Measurements from ENCODE around the gene KDELR1. TPM values are rescaled to one million over a fixed set of nuclear protein-coding genes. Genes with fewer than 3 reads are reported as not detected.
A peak's percentile ranks its signal among the peaks of the same experiment; 100 is the strongest.

Gene KDELR1
- total and polyA plus RNA-seq, 9 donors, result 57.5 to 162 (median 128) TPM

GRCh38 chr19:48333467-48334384, 57.6 kb downstream of the KDELR1 start:
- no peaks in the 10 kb centered on the region for H3K27me3 ChIP-seq (ENCODE audit: control insufficient read depth, insufficient read depth, low read length)
- 5% methylated on average over 44 of the region's 54 CpGs for WGBS (ENCODE audit: insufficient coverage)
- H3K36me3 ChIP-seq (ENCODE audit: control insufficient read depth, insufficient read depth, low read length), result peaks cover 25% of the 10 kb centered on the region
- peak; percentile 95 for DNase-seq
- peak overlapping the region; percentile 54 for H3K4me3 ChIP-seq (ENCODE audit: low read length)
- peak overlapping the region; percentile 98 for H3K27ac ChIP-seq (ENCODE audit: low read length)
- H3K4me1 ChIP-seq (ENCODE audit: control insufficient read depth, insufficient read depth, low read length), result peaks cover 49% of the 10 kb centered on the region
- H3K9me3 ChIP-seq (replicated peaks; ENCODE audit: control insufficient read depth, low read depth, low read length), result no peaks in the 10 kb centered on the region

- H3K4me3 ChIP-seq (ENCODE audit: low read length), result peak overlapping the region; percentile 28
- H3K9me3 ChIP-seq (replicated peaks; ENCODE audit: control insufficient read depth, low read depth, low read length), result no peaks in the 10 kb centered on the region
- 0% methylated on average over 18 of the region's 25 CpGs for WGBS (ENCODE audit: insufficient coverage)
- peak overlapping the region; percentile 98 for H3K27ac ChIP-seq (ENCODE audit: low read length)
- H3K4me1 ChIP-seq (ENCODE audit: control insufficient read depth, insufficient read depth, low read length), result peaks cover 49% of the 10 kb centered on the region
- H3K36me3 ChIP-seq (ENCODE audit: control insufficient read depth, insufficient read depth, low read length), result peaks cover 30% of the 10 kb centered on the region
- DNase-seq, result peak; percentile 99
- no peaks in the 10 kb centered on the region for H3K27me3 ChIP-seq (ENCODE audit: control insufficient read depth, insufficient read depth, low read length)
These were observed 58.5 kb downstream of the KDELR1 start for GRCh38 chr19:48332662-48333466.

Other genes with a start within 250 kb of the KDELR1 start
- 20.4 TPM for gene LIG1, start 221.2 kb downstream of the KDELR1 start, total RNA-seq
- gene LIG1, start 221.2 kb downstream of the KDELR1 start, polyA plus RNA-seq (ENCODE audit: insufficient read depth in 1 of 8, insufficient read length in 8 of 8, low replicate concordance in 1 of 8), result 10 to 100 TPM; 20.2 to 37.4 (median 29.1) TPM
- gene ZSWIM9, start 220.9 kb downstream of the KDELR1 start, total RNA-seq, result 1.0 TPM
- gene ZSWIM9, start 220.9 kb downstream of the KDELR1 start, polyA plus RNA-seq (ENCODE audit: insufficient read depth in 1 of 8, insufficient read length in 8 of 8, low replicate concordance in 1 of 8), result 1 to 10 TPM; 6.2 to 8.7 (median 7.6) TPM
- 33.2 TPM for gene CARD8, start 135.6 kb downstream of the KDELR1 start, total RNA-seq
- 10 to 100 TPM; 29.3 to 42.6 (median 36.0) TPM for gene CARD8, start 135.6 kb downstream of the KDELR1 start, polyA plus RNA-seq (ENCODE audit: insufficient read depth in 1 of 8, insufficient read length in 8 of 8, low replicate concordance in 1 of 8)
- gene ZNF114, start 121.5 kb downstream of the KDELR1 start, total RNA-seq, result 5.2 TPM
- gene ZNF114, start 121.5 kb downstream of the KDELR1 start, polyA plus RNA-seq (ENCODE audit: insufficient read depth in 1 of 8, insufficient read length in 8 of 8, low replicate concordance in 1 of 8), result 1 to 10 TPM; 1.8 to 4.5 (median 3.2) TPM
- gene EMP3, start 66.0 kb downstream of the KDELR1 start, total RNA-seq, result 67.4 TPM
- gene EMP3, start 66.0 kb downstream of the KDELR1 start, polyA plus RNA-seq (ENCODE audit: insufficient read depth in 1 of 8, insufficient read length in 8 of 8, low replicate concordance in 1 of 8), result 100 to 1,000 TPM; 121 to 166 (median 144) TPM
- gene TMEM143, start 27.6 kb downstream of the KDELR1 start, total RNA-seq, result 4.1 TPM
- 10 to 100 TPM in 7 of 8 donors, 1 to 10 TPM in 1; 8.0 to 17.4 (median 15.0) TPM for gene TMEM143, start 27.6 kb downstream of the KDELR1 start, polyA plus RNA-seq (ENCODE audit: insufficient read depth in 1 of 8, insufficient read length in 8 of 8, low replicate concordance in 1 of 8)
- gene SYNGR4, start 27.2 kb downstream of the KDELR1 start, total RNA-seq, result not detected
- gene SYNGR4, start 27.2 kb downstream of the KDELR1 start, polyA plus RNA-seq (ENCODE audit: insufficient read depth in 1 of 8, insufficient read length in 8 of 8, low replicate concordance in 1 of 8), result under 1 TPM in 1 of 8 donors, not detected in 7; 0.17 TPM
- gene GRIN2D, start 2.1 kb upstream of the KDELR1 start, total RNA-seq, result 0.58 TPM
- 1 to 10 TPM in 7 of 8 donors, under 1 TPM in 1; 0.93 to 3.1 (median 2.1) TPM for gene GRIN2D, start 2.1 kb upstream of the KDELR1 start, polyA plus RNA-seq (ENCODE audit: insufficient read depth in 1 of 8, insufficient read length in 8 of 8, low replicate concordance in 1 of 8)
- 21.0 TPM for gene GRWD1, start 54.4 kb upstream of the KDELR1 start, total RNA-seq
- 10 to 100 TPM; 20.4 to 29.9 (median 25.8) TPM for gene GRWD1, start 54.4 kb upstream of the KDELR1 start, polyA plus RNA-seq (ENCODE audit: insufficient read depth in 1 of 8, insufficient read length in 8 of 8, low replicate concordance in 1 of 8)
- 0.49 TPM for gene KCNJ14, start 64.0 kb upstream of the KDELR1 start, total RNA-seq
- gene KCNJ14, start 64.0 kb upstream of the KDELR1 start, polyA plus RNA-seq (ENCODE audit: insufficient read depth in 1 of 8, insufficient read length in 8 of 8, low replicate concordance in 1 of 8), result 1 to 10 TPM in 2 of 8 donors, under 1 TPM in 6; 0.48 to 1.2 (median 0.92) TPM
- 24.2 TPM for gene CYTH2, start 77.8 kb upstream of the KDELR1 start, total RNA-seq
- 10 to 100 TPM; 37.4 to 54.5 (median 45.1) TPM for gene CYTH2, start 77.8 kb upstream of the KDELR1 start, polyA plus RNA-seq (ENCODE audit: insufficient read depth in 1 of 8, insufficient read length in 8 of 8, low replicate concordance in 1 of 8)
- 0.04 TPM for gene LMTK3, start 120.3 kb upstream of the KDELR1 start, total RNA-seq
- under 1 TPM in 7 of 8 donors, not detected in 1; 0.03 to 0.39 (median 0.18) TPM for gene LMTK3, start 120.3 kb upstream of the KDELR1 start, polyA plus RNA-seq (ENCODE audit: insufficient read depth in 1 of 8, insufficient read length in 8 of 8, low replicate concordance in 1 of 8)
- 0.13 TPM for gene SULT2B1, start 160.6 kb upstream of the KDELR1 start, total RNA-seq
- gene SULT2B1, start 160.6 kb upstream of the KDELR1 start, polyA plus RNA-seq (ENCODE audit: insufficient read depth in 1 of 8, insufficient read length in 8 of 8, low replicate concordance in 1 of 8), result 1 to 10 TPM in 1 of 8 donors, under 1 TPM in 6, not detected in 1; 0.11 to 2.9 (median 0.27) TPM
- gene SPACA4, start 215.2 kb upstream of the KDELR1 start, total RNA-seq, result not detected
- gene SPACA4, start 215.2 kb upstream of the KDELR1 start, polyA plus RNA-seq (ENCODE audit: insufficient read depth in 1 of 8, insufficient read length in 8 of 8, low replicate concordance in 1 of 8), result not detected
- 0.13 TPM for gene FAM83E, start 223.5 kb upstream of the KDELR1 start, total RNA-seq
- 1 to 10 TPM in 1 of 8 donors, under 1 TPM in 6, not detected in 1; 0.11 to 1.2 (median 0.18) TPM for gene FAM83E, start 223.5 kb upstream of the KDELR1 start, polyA plus RNA-seq (ENCODE audit: insufficient read depth in 1 of 8, insufficient read length in 8 of 8, low replicate concordance in 1 of 8)
- 2,914 TPM for gene RPL18, start 227.6 kb upstream of the KDELR1 start, total RNA-seq
- 1,000 to 10,000 TPM; 1,793 to 2,160 (median 1,901) TPM for gene RPL18, start 227.6 kb upstream of the KDELR1 start, polyA plus RNA-seq (ENCODE audit: insufficient read depth in 1 of 8, insufficient read length in 8 of 8, low replicate concordance in 1 of 8)
- 4.1 TPM for gene SPHK2, start 228.0 kb upstream of the KDELR1 start, total RNA-seq
- gene SPHK2, start 228.0 kb upstream of the KDELR1 start, polyA plus RNA-seq (ENCODE audit: insufficient read depth in 1 of 8, insufficient read length in 8 of 8, low replicate concordance in 1 of 8), result 10 to 100 TPM in 4 of 8 donors, 1 to 10 TPM in 4; 7.0 to 11.8 (median 9.9) TPM
- 9.8 TPM for gene DBP, start 245.8 kb upstream of the KDELR1 start, total RNA-seq
- gene DBP, start 245.8 kb upstream of the KDELR1 start, polyA plus RNA-seq (ENCODE audit: insufficient read depth in 1 of 8, insufficient read length in 8 of 8, low replicate concordance in 1 of 8), result 10 to 100 TPM in 1 of 8 donors, 1 to 10 TPM in 7; 3.0 to 10.8 (median 6.2) TPM